ENCODE data around the gene MRPL1. TPM values are rescaled to one million over a fixed set of nuclear protein-coding genes. Genes with fewer than 3 reads are reported as not detected.
"Not testable (repeated sequence)": the region's sequence is repeated elsewhere in the genome, so short reads cannot be mapped to it uniquely, and the experiment has no call there.

The MRPL1 gene
- total RNA-seq, 1 donor from 2014 or later: 23.1 TPM

DNA sequence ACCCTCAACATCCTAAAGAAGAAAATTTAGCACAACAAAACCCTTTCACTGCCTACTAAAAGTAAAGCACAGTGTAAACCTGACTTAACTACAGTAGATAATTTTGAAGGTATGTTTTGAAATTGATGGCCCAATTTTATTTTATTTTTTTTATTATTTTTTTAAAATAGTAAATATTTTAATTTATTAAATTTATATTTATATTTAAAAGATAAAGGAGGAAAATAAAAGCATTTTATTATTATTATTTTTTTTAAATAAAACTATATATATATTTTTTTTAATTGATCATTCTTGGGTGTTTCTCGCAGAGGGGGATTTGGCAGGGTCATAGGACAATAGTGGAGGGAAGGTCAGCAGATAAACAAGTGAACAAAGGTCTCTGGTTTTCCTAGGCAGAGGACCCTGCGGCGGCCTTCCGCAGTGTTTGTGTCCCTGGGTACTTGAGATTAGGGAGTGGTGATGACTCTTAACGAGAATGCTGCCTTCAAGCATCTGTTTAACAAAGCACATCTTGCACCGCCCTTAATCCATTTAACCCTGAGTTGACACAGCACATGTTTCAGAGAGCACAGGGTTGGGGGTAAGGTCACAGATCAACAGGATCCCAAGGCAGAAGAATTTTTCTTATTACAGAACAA lies 120.4 kb downstream of the MRPL1 start:
- DNase-seq (ENCODE audit: low read depth in 2 of 2): not testable (repeated sequence)

DNA sequence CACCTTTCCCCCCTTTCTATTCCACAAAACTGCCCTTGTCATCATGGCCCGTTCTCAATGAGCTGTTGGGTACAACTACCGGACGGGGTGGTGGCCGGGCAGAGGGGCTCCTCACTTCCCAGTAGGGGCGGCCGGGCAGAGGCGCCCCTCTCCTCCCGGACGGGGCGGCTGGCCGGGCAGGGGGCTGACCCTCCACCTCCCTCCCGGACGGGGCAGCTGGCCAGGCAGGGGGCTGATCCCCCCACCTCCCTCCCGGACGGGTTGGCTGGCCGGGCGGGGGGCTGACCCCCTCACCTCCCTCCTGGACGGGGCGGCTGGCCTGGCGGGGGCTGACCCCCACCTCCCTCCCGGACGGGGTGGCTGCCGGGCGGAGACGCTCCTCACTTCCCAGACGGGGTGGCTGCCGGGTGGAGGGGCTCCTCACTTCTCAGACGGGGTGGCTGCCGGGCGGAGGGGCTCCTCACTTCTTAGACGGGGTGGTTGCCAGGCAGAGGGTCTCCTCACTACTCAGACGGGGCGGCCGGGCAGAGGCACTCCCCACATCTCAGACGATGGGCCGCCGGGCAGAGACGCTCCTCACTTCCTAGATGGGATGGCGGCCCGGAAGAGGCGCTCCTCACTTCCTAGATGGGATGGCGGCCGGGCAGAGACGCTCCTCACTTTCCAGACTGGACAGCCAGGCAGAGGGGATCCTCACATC lies 121.1 kb downstream of the MRPL1 start:
- DNase-seq (ENCODE audit: low read depth in 2 of 2): not testable (repeated sequence)

DNA sequence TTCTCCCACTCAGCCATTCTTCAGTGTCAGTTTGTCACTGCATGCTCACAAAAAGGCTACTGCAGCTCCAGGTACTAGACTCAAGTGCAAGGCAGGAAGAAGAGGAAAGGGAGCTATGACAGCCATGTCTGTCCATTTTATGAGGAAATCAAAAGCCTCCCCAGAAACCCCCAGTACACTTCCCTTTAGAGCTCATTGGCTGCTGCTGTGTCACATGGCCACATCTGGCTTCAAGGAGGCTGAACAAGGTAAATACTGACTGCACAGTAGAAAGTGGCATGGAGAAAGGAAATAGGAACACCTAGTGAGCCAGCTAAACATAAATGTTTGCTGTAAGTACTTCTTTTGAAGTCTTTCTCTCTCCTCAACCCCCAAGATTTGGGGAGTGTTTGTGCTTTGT lies 127.3 kb downstream of the MRPL1 start:
- no peak for DNase-seq (ENCODE audit: low read depth in 2 of 2)

DNA sequence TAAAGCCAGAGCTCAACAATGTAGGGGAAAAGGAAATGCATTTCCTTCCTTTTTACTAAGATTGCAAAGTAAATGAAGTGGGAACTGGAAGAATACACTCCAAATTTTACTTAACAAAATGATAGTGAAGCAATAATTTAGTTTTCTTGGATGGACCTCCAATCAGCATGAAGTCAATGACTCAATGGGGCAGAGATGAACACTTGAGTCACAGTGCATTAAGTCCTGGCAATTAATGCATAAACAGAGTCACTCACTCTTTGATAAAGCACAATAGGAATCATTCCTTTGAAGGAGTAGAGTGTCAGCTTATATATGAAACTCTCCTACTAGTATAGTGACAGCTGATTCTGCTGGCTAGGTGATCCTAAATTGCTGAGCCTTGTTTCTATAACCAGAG lies 127.8 kb downstream of the MRPL1 start:
- no peak for DNase-seq (ENCODE audit: low read depth in 2 of 2)

DNA sequence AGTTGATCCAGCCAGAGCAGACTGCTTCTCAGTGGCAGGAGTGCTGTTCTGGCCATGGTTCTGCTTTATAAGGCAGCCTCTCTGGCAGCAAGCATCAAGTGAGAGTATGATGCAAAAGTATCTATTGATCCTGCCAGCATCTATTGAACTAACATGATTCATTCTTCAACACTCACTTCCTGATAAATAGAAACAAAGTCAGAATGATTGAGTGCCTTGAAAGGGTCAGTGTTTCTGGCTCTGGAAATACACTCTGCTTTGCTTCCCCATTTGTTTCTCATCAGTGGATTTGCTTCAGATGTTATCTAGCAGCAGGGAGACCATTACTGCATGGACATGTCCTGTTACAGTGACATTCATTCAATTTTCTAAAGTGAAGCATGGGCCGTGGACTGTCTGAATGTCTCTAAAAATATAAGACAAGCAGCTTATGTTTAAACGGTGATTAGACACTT lies 128.3 kb downstream of the MRPL1 start:
- no peak for DNase-seq (ENCODE audit: low read depth in 2 of 2)

DNA sequence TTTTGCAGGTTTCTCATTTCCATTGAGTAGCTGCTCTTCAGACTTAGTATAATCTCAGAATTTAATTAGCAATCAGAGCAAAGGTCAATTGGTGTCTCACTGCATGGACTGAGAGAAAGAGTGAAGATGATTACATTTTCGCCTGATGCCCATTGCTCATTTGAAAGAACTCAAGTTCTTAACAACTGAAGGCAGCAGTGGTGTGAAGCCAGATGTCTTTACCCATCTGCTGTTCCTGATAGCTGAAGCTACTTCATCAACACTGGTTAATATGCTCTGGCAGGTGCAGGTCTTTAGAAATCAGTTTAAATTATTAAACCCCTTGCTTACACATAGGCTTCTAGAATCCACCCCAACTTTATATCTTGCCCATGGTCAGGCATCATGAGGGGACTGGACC lies 130.0 kb downstream of the MRPL1 start:
- DNase-seq (ENCODE audit: low read depth in 2 of 2): no peak

DNA sequence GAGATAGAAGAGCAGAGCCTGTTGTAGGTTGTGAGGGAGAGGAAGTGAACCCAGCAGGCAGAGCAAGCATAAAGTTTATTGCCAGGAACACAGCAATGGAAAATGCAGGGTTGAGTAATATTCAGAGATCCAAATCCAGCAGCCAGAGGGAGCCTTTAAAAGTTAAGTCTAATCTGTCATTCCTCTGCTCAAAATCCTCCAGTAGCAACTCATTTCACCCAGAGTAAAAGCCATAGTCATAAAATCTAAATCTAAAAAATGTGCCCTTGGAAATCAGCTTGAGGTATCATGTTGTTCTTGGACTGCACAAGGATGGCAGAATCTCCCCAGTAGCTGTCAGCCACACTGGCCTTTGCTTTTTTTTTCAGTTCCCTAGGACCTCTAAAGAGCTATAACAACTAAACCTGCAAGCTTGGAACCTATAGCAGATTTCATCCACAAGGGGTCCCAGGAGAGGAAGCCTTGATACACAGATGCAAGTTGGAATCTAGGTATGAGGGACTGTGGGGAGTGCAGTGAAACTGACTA lies 131.6 kb downstream of the MRPL1 start:
- peak; percentile 21 to 49 for DNase-seq (ENCODE audit: low read depth in 2 of 2)

DNA sequence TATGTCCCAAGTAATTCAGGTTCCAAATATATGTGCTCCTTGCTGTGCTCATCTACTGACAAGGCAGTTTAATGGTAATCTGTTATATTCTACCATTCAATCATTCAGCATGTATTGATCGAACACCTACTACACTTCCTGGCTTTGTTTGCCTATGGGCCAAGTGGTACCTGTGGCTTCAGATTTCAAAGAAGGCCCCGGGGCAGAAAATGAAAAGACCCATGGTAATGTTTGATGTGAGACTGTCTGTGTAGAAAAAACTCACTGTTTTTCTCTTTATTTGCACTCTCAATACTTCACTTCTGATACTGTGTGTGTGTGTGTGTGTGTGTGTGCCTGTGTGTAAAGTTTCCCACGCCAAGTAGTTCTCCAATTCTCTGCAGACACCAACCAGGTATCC lies 133.4 kb downstream of the MRPL1 start:
- no peak for DNase-seq (ENCODE audit: low read depth in 2 of 2)

DNA sequence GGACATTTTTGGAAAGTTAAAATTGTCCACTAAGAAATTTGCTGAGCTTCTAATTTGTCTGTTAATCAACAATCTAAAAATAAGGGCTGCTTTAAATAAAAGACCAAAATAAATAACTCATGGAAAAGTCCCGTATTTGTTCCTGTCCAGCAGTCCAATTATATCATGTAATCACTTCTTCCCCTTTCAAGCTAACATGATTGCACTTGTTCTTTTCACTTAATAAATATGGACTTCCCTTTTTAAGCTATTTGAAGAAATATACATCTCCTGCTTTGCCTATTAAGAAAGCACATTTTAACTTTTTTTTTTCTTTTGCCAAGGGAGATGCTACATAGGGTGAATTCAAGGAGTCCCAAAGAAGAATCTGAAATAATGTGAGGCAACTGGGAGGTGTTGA lies 138.9 kb downstream of the MRPL1 start:
- no peak for DNase-seq (ENCODE audit: low read depth in 2 of 2)

DNA sequence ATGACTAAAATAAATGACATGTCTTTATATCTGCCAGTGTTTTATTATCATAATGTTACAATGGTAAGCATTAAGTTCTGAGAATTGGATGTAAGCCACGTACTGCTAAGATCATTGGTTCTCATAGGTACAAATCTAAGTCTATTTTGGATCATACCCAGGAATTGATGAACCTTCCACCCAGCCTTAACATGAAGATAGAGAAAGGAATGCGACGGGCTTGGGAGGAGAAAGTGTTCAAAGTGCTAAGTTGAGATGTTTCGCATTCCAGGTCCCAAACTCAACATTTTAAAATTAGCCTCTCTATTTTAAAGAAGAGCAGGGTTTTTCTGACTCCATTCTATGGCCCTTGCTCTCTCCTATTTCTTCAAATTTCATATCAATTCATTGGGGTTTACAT lies 139.6 kb downstream of the MRPL1 start:
- no peak for DNase-seq (ENCODE audit: low read depth in 2 of 2)

Other genes with a start within 250 kb of the MRPL1 start
- 32.1 and 40.3 TPM in 2 replicates for gene CNOT6L, start 43.5 kb upstream of the MRPL1 start, total RNA-seq
- gene FRAS1, start 194.5 kb downstream of the MRPL1 start, total RNA-seq: 0.13 and 0.38 TPM in 2 replicates